Fibroblast of peridontal ligament (primary cell): ENCODE data around the gene ADAMTSL1.

Source experiments
- DNase-seq: peaks from one replicate; pipeline ENCODE4 v3.0.0-alpha.2; 2010; ENCODE audit errors: extremely low read depth

Gene ADAMTSL1

DNA sequence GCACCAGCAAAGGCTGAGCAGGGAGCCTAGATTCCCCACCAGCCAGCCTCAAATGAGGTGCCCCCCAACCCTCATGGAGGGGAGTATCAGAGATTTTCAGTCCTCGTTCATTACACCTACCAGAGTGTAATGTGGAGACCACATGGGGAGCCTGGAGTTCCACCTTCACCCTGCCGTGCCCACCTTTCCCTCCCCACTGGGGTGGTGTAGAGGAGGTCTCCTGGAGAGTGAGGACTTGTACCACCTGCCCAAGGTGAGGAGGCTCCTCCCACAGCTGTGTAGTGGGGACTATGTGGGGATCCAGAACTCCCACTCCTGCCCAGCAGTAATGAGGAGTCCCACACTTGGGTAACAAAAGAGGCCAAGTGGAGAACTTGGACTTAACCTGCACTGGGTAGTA lies 337.2 kb downstream of the ADAMTSL1 start:
- DNase-seq = no peak

DNA sequence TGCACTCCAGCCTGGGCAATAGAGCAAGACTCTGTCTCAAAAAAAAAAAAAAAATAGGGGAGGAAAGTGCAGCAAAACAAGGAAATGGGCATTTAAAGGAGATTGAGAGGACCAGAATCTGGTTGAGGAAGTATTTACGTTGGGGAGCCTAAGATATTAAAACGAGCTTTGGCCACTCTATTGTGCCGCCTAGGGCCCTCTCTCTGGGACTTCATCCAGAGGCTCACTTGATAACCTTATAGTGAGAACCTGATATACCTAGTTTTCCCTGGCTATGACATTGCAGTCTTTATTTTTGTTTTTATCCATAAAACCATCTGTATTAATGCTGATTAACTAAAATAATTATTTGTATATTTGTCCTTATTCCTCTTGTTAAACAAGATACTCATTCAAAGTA lies 345.5 kb downstream of the ADAMTSL1 start:
- DNase-seq = no peak

- no peak for DNase-seq
Measured at GRCh38 chr9:18820566-18821095, 346.7 kb downstream of the ADAMTSL1 start.

DNA sequence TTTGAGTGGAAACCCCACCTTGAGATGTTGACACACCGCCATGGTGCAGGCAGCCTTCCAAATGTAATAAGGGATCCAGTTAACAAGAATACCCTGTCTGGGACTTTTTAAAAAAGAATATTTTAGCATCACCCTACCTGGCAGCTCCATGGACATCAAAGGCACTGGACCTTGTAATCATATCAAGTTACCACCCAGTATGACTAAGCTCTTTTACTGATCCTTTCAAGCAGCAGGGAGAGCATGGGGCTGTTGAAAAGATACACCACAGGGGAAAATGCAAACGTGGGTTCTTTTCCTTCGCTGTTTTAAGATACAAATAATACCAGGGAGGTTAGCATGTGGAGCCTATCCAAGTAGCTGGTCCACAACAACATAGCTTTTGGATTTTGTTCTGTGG lies 347.8 kb downstream of the ADAMTSL1 start:
- DNase-seq = peak; percentile 22

DNA sequence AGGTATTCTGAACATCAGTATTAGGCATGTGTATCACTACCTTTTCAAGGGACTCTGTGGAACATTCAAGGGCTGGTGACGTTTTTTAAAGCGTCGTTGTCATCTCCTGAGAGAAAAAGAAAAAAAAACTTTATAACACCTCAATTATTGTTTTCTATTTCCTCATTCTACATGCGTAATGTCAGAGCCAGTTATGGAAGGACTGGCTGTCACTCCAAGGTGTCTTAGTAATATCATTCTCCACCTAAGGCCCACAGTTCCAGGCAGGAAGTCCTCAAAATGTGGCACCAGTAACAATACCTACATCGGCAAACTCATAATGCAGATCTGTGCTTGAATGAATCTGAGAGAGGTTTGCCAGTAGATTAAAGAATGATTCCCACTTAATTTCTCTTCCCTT lies 348.9 kb downstream of the ADAMTSL1 start:
- DNase-seq = no peak

GRCh38 chr9:18824095-18824666 lies 350.2 kb downstream of the ADAMTSL1 start:
- DNase-seq = no peak

GRCh38 chr9:18825656-18826170 lies 351.8 kb downstream of the ADAMTSL1 start:
- no peak for DNase-seq

DNA sequence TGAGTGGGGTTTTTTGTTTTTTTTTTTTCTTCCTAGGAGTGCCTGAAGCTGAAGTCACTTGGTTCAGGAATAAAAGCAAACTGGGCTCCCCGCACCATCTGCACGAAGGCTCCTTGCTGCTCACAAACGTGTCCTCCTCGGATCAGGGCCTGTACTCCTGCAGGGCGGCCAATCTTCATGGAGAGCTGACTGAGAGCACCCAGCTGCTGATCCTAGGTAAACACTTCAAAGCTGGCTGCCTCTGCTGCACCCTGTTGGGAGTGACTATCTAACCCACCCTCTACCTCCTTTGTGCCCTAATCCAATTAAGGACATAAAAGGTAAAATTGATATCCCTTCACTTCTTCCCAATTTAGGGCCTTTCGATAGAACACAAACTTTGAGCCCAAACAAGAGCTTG lies 352.3 kb downstream of the ADAMTSL1 start:
- no peak for DNase-seq

- no peak for DNase-seq
Measured at GRCh38 chr9:18829066-18829465, 355.1 kb downstream of the ADAMTSL1 start.

GRCh38 chr9:18829873-18830272 lies 355.9 kb downstream of the ADAMTSL1 start:
- DNase-seq = no peak

GRCh38 chr9:18834740-18835361 lies 360.9 kb downstream of the ADAMTSL1 start:
- DNase-seq = no peak

DNA sequence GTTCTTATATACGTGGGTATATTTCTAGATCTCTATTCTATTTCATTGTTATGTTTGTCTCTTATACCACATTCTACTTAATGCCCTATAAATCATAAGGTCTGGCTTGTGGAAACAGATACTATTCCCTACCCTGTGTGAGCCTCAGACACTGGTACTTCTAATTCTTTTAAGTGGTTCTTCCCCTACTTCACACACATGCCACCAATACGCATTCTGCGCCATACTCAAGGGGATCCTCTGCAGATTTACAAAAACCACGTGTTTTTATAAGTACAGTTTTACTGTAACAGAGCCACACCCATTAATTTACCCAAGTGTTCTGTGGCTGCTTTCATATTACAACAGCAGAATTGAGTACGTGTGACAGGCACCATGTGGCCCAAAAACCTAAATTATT lies 363.4 kb downstream of the ADAMTSL1 start:
- no peak for DNase-seq

DNA sequence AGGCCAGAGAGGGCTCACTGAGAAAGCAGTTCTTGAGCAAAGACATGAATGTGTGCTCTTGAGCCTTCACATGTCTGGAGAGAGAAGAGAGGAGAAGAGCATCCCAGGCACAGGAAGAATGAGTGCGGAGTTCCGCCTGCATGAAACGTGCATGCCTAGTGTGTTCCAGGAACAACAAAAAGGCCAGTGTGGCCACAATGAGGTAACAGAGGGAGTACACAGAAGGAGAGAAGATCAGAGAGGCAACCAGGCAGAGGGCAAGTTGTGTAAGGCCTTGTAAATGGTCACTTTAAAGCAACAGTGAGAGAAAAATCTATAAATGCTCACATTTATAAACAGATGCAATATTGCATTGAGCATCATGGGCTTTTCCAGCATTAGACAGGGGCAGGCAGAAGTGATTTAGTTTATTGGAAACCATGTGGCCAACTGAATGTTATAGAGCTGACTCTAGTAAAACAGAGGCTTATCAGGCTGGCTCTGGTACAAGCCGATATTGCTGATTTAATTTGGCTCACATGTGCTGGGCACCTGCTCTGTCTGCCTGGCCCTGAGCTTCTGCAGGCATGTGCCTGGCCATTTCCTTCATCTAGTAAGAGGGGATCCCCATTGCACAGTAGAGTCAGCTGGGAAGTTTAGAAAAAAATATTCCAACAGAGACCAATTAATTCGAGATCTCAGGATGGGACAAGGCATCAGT lies 373.8 kb downstream of the ADAMTSL1 start:
- DNase-seq = no peak

DNA sequence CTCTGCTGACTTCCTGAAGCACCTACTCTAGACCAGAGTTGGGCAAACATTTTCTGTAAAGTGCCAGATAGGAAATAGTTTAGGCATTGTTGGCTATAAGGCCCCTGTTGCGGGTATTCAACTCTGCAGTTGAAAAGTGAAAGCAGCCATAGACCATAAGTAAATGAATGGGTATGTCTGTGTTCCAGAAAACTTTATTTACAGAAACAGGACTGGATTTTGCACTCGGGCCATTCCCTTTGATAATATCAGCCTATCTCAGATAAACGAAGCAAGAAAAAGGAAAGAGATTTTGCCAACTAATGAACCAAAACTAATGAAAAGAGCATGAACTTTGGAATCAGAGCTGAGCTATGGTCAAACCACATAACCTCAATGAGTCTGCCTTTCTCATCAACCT lies 374.7 kb downstream of the ADAMTSL1 start:
- DNase-seq = no peak

DNA sequence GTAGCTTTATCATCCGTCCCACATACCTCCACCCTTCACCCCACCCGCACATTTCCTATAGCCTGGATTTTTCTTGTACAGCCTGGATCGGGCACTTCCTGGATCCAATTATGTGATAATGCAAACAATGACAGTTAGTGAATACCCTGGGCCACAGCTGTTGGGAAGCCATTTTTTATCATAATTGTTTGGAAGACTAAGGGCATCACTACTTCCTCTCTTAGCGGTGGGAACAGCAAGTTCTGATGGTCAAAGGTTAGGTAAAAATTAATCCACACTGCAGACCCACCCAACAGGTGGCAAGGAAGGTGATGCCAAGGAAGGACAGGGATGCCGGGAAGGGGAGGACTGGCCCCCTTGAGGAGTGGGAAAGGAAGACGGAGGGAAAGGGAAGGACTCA lies 375.3 kb downstream of the ADAMTSL1 start:
- DNase-seq = no peak

GRCh38 chr9:18849890-18850677 lies 376.1 kb downstream of the ADAMTSL1 start:
- DNase-seq = no peak

DNA sequence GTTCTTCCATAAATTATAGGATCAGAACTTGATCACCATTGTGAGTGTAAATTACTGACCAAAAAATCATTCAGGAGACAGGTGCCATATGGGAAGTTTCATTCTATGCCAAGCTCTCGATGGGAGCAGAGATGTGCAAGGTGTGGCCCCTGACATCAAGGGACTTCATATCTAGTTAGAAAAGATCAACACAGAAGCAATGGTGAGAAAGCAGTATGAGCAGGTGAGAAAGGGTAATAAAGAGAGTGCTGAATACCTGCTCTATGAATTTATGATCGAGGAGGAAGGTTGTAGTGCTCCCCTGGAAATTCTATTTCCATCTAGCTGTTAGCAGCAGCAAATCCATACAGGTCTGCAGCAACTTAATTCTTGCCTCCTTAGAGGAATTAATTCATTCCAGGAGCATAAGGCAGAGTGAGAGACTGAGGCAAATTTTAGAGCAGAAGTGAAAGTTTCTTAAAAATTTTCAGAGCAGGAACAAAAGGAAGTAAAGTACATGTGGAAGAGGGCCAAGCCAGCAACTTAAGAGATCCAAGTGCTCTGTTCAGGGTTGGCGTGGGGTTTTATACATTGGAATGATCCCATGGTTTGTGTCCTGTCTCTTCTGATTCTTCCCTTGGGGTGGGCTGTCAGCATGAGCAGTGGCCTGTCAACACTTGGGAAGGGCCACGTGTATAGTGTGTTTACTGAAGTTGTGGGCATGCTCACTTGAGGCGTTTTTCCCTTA lies 377.3 kb downstream of the ADAMTSL1 start:
- no peak for DNase-seq

DNA sequence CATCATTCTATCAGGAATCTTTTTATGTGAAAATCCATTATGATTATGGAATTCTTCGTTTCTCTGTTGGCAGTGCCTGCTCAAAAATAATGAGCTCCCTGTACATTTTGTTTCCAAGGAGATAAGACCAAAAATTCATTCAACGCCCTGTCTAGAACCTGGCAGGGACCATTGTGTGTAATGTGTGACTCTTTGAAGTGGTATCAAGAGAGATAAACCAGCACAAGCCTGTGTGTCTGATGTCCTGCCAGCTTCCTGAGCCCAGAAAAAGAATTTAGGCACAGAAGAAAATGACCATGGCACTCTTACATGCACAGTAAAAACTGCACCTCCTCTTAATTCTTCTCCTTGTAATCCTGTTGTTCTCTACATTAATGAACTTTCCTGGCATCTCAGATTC lies 381.7 kb downstream of the ADAMTSL1 start:
- DNase-seq = no peak

GRCh38 chr9:18857334-18857733 lies 383.4 kb downstream of the ADAMTSL1 start:
- DNase-seq = no peak

- DNase-seq = peak; percentile 89
Measured at GRCh38 chr9:18857769-18858168, 383.8 kb downstream of the ADAMTSL1 start.
